AG09319 (cell line): Measurements from ENCODE around the gene SCP2.
"Not testable (repeated sequence)": the region's sequence is repeated elsewhere in the genome, so short reads cannot be mapped to it uniquely, and the experiment has no call there.

Experiments used
- DNase-seq: peaks from one replicate; pipeline ENCODE4 v3.0.0-alpha.2; 2010; ENCODE audit warnings: low read depth; ENCODE audit errors: extremely low read depth
- TF ChIP-seq, protein P1 (sequence below): IDR thresholded peaks from 2 replicates; pipeline ENCODE4 v1.5.1; 2011; ENCODE audit warnings: low read depth, mild to moderate bottlenecking, inconsistent platforms, low read length, moderate library complexity

SCP2 gene

DNA sequence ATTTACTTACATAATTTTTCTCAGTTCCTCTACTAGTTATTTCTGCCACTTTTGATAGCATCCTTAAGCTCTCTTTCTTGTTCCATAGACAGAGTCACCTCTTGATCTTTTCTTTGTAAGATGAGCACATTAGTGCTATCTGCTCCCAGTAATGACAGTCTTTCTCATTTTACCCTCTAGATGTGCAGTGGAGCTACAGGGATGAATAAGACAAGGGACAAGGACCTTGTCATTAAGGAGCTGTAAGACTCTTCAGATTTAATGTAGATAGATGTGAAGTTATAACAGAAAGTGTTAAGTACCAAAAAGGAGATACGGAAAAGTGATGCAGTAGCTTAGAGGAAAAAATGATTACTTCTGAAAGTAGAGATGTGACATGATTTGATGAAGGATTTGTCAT, 20.4 kb downstream of the SCP2 start:
- TF ChIP-seq, protein P1, sequence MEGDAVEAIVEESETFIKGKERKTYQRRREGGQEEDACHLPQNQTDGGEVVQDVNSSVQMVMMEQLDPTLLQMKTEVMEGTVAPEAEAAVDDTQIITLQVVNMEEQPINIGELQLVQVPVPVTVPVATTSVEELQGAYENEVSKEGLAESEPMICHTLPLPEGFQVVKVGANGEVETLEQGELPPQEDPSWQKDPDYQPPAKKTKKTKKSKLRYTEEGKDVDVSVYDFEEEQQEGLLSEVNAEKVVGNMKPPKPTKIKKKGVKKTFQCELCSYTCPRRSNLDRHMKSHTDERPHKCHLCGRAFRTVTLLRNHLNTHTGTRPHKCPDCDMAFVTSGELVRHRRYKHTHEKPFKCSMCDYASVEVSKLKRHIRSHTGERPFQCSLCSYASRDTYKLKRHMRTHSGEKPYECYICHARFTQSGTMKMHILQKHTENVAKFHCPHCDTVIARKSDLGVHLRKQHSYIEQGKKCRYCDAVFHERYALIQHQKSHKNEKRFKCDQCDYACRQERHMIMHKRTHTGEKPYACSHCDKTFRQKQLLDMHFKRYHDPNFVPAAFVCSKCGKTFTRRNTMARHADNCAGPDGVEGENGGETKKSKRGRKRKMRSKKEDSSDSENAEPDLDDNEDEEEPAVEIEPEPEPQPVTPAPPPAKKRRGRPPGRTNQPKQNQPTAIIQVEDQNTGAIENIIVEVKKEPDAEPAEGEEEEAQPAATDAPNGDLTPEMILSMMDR: no peak
- no peak for DNase-seq

DNA sequence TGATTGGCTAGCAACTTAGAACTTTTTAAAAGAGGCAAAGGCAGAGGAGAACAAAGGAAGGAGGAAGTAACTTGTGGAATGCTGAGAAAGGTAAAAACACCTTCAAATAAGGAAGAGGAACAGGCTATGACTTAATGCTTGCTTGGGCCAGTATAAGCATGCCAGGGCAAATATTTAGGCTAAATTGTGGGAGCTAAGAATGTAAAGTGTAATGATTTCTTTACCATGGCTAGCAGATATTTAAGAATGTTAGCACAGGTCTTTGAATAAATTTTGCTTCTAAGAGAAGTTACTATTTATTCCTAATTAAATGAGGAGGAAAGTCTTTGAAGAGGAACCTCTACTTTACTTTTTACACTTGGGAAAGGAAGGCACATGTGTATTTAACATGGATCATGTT, 22.5 kb downstream of the SCP2 start:
- not testable (repeated sequence) for DNase-seq

DNA sequence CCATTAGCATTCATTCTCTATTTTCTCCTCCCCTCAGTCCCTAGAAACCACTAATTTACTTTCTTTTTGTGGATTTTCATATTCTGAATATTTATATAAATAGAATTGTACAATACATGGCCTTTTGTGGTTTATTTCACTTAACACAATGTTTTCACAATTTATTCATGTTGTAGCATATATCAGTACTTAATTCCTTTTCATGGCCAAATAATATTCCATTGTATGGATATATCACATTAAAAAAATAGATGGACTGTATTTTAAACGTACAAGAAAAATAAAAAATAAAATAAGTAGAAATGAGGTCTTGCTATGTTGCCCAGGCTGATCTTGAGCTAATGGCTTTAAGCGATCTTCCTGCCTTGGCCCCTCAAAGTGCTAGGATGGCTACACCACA, 25.0 kb downstream of the SCP2 start:
- TF ChIP-seq, protein P1: no peak
- no peak for DNase-seq

DNA sequence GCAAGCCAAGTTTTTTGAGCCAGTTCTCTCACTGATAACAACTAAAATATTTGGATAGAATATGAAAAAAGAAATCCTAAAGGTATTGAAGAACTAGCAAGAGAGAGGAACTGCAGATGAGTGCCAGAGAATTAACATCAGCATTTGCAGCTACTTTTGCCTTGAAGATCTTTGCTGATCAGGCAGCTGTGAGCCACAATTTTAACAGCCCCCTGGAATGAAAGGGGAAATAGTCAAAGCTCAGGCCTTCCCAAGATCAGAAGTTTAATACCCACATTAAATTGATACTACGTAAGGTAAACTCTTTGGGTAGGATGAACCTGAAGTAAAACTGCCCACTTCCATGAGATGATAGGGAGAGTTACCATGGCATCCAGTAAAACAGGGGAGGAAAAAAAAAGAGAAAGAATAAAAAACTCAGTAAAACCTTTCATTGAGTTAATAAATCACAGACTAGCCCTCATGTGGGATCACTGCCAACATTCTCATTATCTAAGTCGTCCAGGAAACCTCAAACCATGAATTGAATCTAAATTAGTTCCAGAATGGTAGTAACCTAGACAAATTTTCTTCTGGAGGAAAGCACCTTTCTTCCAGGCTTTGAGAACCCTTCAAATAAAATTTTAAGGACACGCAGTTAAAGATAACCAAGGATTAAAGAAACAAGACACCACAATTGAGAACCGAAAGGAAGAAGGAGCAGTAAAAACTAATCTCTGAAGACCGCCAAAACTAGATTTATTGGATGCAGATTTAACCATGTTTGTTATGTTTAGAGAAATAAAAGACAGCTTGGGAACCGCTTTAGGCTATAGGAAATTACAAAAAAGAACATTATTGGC, 28.3 kb downstream of the SCP2 start:
- peak; percentile 83 for DNase-seq
- TF ChIP-seq, protein P1: no peak

DNA sequence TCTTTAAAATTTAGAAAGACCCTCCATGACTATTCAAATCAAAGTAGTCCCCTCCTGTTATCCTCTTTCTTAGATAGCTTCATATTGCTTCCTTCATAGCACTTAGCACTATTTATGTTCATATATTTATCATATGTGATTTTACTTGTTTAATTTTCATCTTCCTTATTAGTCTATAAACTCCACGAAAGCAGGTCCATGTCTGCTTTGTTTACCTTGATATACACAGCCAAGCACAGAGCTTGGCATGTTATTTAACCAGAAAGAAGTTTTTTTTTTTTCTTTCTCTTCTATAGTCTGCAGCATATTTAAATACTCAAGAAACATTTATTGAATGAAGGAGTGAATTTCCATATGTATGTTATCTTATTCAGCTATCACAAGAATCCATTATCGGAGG, 36.0 kb downstream of the SCP2 start:
- no peak for DNase-seq

DNA sequence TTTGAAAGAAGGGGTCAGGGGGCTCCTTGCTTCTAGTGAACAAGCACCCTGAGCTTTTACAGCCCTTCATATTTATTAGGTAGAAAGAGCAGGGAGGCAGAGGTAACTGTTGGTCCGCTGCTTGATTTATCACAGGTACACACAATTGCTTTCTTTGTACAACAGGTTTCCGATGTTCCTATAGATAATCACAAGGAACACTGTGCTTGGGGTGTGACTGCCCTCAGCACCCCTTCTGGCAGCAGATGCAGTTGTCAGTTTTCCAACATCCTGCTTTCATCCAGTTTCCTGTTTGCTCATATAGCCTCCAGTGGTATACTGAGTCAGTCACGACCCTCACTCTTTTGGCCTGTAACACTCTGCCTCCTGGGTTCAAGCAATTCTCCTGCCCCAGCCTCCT, 40.6 kb downstream of the SCP2 start:
- TF ChIP-seq, protein P1: no peak
- DNase-seq: no peak

More for the DNA sequence above, 36.0 kb downstream of the SCP2 start:
- TF ChIP-seq, protein P1: no peak

DNA sequence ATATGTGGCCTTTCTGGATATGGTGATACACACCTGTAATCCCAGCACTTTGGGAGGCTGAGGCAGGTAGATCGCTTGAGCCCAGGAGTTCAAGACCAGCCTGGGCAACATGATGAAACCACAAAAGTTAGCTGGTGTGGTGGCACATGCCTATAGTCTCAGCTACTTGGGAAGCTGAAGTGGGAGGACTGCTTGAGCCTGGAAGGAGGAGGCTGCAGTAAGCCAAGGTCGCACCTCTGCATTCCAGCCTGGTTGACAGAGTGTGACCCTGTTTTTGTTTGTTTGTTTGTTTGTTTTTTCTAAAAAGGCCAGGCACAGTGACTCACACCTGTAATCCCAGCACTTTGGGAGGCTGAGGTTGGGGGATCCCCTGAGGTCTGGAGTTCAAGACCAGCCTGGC, 42.2 kb downstream of the SCP2 start:
- DNase-seq: not testable (repeated sequence)

DNA sequence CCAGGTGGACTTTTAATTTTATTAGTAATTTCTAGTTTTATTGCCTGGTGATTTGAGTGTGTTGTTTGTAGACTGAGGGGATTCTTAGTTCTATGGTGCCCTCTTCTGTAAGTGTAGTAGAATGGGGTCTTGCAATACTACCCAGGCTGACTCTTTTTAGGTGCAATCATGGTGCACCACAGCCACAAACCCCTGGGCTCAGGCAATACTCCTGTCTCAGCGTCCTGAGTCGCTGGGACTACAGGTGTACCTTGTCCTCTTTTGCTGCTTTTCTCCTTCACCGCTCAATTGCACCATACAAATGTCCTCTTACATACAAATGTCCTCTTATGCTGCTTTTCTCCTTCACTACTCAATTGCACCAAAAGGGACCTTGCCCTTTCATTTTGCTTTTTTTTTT, 43.1 kb downstream of the SCP2 start:
- peak; percentile 0 for DNase-seq
- TF ChIP-seq, protein P1: peak; percentile 9
